GM15510 (cell line): Measurements from ENCODE around the gene S100PBP.

ENCODE experiments used
- POLR2A ChIP-seq: IDR thresholded peaks from 3 replicates; pipeline ENCODE4 v1.6.1; 2011; ENCODE audit warnings: borderline replicate concordance; ENCODE audit not compliant: insufficient read length; ENCODE audit errors: extremely low read depth

Gene S100PBP

GRCh38 chr1:32775640-32776337 is 41.7 kb upstream of the S100PBP start:
- TF ChIP-seq POLR2A = no peak

DNA sequence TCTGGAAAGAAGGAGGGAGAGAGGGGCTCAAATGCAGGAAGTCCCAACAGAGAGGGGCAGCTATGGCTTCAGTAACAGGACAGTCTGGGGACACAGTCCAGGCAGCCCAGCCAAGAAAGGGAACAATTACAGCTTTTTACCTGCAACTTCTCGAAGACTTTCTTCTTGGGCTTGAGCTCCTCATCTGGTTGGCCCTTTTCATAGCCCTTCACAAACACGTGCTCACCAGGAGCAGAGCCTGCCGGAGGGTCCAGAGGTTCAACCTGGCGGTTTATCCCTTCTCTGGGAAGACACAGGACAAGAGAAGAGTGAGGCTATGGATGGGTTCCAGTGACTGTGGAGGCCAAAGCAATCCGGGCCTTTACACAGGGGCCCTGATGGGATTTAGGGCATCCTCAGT is 38.2 kb upstream of the S100PBP start:
- no peak for TF ChIP-seq POLR2A

DNA sequence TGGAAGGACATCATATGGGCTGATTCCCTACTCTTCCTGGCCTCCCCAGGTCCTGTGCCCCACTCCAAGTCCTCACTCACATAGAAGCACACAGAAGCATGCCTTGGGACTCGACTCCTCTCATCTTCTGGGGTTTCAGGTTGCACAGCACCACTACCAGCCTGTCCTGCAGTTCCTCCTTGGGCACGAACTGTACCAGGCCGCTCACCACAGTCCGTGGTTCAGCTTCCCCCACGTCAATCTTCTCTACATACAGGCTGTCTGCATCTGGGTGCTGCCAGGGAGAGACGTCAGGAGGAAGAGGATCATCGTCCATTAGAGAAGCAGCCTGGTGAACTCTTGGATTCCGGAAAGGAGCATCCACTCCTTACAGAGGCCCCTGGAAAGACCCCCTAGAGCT is 37.4 kb upstream of the S100PBP start:
- TF ChIP-seq POLR2A = no peak

DNA sequence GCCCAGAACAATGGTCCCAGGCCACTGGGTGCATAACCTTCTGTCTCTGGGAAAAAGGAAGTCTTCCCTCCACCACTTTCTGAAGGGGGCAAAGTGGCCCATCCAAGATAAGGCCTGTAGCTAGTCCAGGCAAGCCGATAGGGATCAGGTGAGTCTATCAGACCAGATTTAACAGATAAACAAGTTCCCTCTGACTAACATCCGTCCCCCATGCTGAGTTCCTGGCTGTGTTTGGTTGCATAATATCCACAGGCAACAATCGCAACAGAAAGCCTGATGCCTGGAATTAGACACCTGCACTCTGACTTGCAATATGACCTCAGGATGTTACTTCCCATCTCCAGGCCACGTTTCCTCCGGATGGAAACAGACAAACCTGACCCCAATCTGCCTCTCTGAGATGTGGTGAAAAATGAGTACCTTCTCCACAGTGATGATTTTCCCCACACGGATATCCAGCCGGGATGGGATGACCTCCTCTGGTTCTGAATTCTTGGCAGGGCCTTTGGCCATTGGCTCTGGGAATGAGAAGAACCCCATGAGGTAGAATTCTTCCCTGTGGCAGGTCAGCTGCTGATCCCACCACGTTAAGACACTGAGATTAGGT is 36.7 kb upstream of the S100PBP start:
- no peak for TF ChIP-seq POLR2A

DNA sequence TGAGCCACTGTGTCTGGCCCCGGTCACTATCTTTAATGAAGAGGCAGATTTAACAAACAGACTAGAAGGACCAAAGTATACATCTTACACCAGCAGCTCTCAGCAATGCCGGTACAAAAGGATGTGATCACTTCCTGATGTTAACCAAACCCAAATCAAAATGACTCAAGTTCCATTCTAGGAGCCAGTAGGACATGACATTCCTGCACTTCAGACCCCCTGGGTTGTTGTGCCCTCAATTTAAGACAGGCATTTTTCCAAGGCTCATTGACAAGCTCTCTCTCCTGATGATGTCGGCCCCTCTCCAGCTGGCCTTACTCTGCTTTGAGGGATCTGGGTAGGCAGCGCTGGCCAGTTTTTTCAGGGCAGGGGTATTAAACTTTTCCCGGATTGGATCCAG is 35.4 kb upstream of the S100PBP start:
- TF ChIP-seq POLR2A = no peak

DNA sequence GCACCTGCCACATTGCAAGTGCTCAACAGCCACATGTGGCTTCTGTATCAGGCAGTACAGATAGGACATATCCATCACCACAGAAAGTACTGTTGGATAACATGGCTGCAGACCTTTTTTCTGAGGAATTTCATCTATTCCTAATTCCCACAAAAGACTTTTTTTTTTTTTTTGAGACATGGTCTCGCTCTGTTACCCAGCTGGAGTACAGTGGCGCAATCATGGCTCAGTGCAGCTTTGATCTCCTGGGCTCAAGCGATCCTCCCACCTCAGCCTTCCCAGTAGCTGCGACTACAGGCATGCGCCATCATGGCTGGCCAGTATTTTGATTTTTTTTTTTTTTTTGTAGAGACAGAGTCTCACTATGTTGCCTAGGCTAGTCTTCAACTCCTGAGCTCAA is 33.6 kb upstream of the S100PBP start:
- no peak for TF ChIP-seq POLR2A

DNA sequence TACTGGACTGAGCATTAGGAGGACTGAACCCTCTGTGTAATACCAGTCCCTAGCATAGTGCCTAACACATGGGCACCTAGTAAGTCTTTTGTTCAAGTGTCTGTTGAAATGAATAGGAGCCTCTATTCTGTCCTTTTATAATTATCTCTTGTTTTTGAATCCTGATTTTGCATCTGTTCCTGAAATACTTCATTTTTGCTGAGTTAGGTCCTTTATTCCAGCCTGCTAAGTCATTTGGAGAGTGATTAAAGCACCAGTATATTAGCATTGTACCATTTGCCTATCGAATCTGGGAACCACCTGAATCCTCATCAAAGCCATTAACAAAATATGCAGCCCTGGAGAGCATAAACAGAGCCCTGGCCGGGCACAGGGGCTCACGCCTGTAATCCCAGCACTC is 32.6 kb upstream of the S100PBP start:
- TF ChIP-seq POLR2A = no peak

GRCh38 chr1:32786856-32787255 is 30.6 kb upstream of the S100PBP start:
- no peak for TF ChIP-seq POLR2A

DNA sequence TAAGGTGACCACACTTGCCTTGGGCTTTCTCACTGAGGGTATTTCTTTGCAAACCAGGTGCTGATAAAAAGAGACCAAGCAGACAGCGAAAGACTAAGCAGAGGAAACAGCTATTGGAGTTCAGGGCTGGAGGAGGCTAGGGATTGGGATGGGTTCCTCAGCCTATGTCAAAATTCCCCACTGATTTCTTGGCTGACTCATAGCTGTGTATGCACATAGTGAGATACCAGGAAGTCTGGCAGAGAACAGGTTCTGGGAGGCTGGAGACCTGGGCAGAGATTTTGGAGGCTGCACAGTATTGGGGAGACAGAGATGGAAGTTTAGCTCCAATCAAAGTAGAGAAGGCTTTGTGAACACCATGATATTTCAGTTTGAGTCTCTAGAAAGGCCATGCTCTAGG is 25.6 kb upstream of the S100PBP start:
- no peak for TF ChIP-seq POLR2A

GRCh38 chr1:32797456-32797855 is 20.0 kb upstream of the S100PBP start:
- TF ChIP-seq POLR2A = no peak

GRCh38 chr1:32798191-32798590 is 19.3 kb upstream of the S100PBP start:
- no peak for TF ChIP-seq POLR2A

DNA sequence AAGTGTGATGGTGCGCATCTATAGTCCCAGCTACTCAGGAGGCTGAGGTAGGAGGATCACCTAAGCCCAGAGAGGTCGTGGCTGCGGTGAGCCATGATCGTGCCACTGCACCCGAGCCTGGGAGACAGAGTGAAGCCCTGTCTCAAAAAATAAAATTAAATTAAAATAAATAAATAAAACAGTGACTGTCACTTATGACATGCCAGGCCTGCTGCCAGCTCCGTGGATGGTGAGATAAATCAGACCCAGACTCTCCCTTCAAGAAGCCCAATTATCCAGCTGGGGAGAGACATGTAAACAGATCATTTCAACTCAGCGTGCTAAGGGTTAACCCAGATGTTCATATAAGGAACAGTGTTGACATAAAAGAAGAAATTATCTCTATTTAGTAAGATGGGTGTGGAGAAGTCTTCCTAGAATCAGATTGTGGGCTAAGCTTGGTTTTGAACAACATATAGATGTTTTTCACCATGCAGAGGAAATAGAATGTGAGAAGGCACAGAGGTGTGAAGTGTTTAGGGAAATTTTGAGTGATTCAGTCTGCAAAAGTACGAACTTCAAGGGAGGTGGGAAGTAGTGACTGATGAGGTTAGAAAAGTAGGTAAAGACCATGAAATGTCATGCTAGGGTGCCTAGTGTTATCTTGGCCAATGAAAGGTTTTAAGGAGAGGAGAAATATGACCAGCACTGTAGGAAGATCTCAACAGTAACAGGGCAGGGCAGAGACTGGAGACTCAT is 18.6 kb upstream of the S100PBP start:
- TF ChIP-seq POLR2A = no peak

- TF ChIP-seq POLR2A = no peak
Observed at GRCh38 chr1:32801096-32801715, 16.2 kb upstream of the S100PBP start.

DNA sequence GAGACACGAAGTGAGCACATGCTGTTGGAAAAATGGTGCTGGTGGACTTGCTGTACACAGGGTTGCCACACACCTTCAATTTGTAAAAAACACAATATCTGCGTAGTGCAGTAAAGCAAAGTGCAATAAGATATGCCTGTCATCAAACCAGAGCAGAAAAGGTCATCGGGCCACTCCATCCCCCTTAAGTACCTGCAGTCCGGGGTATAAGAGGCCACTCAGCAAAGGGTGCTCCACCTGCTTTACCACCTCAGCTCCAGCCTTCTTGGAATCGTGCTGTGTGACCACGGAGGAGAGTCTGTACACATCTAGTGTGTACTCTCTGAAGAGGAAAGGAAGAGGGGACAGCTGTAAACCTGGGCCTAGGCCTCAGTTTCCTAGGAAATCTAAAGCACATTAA is 11.2 kb upstream of the S100PBP start:
- no peak for TF ChIP-seq POLR2A

- TF ChIP-seq POLR2A = no peak
Observed at GRCh38 chr1:32806910-32807523, 10.4 kb upstream of the S100PBP start.
